Stimulated activated naive CD4-positive, alpha-beta T cell (primary cell): ENCODE measurements around the gene ALPI.

Source experiments
- DNase-seq, 6 experiments: peaks; one replicate each; lab custom pipeline; 2025; lab: John Stamatoyannopoulos, UW

The ALPI gene

GRCh38 chr2:232460171-232460570 lies 4.2 kb downstream of the ALPI start:
- no peak for DNase-seq

DNA sequence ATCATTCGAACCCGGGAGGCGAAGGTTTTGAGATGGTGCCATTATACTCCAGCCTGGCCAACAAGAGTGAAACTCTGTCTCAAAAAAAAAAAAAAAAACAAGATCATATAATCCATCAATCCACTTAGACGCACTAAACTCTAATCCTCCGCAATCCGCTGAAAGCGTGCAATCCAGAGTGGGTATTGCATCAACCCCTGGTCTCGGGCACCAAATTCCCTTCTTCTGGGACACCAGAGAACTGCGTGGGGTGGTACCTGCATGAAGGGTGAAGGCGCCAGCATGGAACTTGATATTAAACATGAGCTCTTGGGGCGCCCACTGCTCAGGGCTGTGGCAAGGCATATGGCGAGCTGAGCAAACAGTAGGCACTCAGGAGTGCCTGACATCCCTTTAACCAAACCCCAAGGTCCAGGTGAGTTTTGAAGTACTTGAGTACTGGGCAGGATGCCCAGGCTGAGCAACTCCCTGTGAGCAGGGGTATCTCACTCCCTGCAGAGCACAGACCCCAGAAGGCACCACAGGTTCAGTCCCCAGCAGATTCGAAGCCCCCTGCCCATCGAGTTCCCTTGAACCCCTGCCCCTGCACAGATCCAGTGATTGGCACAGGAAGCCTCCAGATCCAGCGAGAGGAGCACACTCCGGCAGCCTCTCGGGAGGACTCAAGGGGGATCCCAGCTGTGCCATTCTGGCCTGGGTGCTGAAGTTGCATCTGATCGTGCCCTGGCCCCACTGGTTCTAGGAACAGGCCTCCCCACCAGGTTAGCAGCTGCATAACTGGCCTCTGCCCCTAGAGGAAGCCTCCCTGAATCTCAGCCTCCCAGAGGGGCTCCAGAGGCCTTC lies 8.0 kb downstream of the ALPI start:
- DNase-seq = no peak

GRCh38 chr2:232464544-232464885 lies 8.6 kb downstream of the ALPI start:
- DNase-seq = no peak

GRCh38 chr2:232465061-232465460 lies 9.1 kb downstream of the ALPI start:
- DNase-seq = no peak

GRCh38 chr2:232466221-232466620 lies 10.3 kb downstream of the ALPI start:
- DNase-seq = no peak

GRCh38 chr2:232473467-232473890 lies 17.5 kb downstream of the ALPI start:
- no peak for DNase-seq

DNA sequence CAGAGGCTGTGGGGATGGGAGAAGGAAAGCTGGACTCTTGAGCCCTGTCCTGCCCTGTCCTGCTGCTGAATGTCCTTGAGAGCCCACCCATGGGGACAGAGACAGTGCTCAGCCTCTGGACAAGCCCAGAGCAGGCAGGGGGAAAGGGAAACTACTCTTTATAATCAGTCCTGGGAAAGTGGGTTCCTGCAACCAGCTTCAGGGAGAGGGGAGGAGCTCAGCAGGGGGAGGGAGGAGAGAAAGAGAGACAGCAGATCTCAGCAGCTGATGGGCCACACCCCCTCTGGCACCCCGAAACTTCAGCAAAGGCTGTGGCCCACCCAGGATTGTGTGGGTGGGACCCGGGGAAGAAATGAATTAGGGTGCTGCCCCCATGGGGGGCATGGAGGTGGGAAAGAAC lies 20.1 kb downstream of the ALPI start:
- DNase-seq = no peak

- DNase-seq = no peak
Observed at GRCh38 chr2:232476791-232477190, 20.8 kb downstream of the ALPI start.

DNA sequence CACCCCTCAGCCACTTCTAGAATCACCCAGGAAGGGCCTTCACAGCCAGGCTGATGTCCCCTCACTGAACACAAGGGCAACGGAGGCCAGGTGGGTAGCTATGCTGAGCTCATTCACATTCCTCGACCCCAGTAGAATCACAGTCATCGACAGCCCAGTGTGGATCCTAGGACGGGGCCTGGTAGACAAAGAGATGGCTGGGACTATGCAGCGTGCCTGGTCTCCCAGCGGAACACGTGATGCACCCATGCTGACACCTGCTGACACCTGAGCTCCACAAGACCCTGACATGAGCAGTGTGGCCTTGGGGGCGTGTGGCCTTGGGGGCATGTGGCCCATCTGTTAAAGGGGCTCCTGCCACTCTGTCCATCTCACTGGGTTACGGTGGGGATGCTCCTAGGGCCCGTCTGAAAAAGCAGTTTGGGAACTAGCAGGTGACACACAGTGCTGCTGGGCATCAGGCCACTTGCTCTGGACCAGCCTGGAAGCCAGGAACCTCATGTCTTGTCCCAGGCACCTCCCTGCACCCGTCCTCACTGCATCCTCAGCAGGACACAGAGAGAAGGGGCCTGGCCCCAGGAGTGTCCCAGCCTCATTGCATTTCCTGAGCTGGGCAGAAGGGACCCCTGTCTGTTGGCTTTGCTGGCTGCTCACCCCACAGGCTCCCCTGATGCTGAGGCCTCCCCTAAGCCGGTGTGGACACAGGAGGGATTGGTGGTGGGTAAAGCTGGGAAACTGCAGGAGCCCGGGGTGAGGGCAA lies 22.0 kb downstream of the ALPI start:
- DNase-seq = no peak

DNA sequence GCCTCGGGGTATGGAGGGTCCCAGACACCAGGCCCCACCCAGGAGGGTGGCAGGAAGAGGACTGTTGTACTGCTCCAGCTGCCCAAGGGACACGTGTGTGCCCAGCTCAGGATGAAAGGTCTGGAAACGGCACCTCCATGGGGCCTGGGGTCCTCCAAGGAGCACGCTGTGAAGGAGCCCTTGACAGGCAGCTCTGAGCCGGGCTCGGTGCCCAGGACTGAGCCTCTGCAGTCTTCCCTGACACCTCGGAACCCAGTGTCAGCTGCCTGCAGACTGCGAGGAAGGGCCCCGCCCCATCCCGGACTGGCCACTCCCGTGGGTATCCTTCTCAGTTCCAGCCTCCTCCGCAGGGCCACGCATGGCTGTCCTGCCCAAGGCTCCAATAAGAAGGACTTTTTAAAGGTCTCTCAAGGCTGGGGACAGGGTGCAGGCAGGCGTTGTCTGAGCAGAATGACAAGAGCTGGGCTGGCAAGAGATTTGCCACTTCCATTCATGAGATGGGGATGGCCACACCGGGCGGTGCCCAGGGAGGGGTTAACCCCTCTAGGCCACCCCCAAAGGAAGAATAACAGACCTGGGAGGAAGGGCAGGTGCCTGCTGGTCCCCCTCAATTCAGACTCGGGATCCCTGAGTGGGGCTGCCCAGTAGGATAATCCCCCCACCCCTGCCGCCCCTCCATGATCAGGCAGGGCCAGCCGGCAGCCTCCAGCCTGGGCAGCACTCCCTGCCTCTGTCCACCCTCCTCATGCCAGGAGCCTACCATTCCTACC lies 22.8 kb downstream of the ALPI start:
- no peak for DNase-seq

DNA sequence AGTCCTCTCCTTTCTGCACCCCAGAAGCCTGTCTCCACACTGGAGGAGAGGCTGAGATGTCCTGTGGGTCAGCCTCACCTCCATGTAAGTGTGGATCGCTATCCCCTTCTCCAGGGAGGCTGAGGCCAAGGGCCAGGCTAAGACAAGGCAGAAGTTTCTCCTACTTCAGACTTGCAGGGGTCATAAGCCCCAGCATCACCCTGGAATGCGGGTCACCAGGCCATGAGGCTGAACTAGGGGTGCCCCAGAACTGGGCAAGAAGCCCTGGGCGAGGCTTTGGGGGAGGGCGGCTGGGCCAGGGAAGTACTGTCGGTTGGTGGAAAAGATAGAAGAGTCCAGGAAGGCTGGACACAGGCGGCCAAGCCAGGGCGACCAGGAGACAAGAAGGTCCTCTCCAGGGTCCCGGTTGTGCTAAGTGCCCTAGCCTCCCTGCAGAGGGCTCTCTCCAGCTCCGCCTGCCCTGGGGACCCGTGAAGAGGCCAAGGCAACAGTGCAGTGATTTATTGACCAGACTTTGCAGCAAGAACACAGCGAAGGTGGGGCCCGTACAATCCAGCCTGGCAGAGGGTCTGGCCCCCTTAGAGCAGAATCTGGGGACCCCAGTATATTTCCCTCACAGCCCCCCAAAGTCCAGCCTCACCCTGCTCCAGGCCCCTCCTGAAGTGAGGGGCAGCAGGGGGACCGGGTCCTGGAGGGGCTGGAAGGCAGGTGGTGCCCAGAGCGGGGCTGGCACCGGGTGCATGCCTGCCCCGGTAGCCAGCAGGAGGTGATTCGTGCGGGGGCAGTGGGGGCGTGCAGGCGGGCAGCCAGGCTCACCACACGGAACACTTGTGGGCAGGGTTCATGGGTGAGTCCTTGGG lies 23.6 kb downstream of the ALPI start:
- no peak for DNase-seq

DNA sequence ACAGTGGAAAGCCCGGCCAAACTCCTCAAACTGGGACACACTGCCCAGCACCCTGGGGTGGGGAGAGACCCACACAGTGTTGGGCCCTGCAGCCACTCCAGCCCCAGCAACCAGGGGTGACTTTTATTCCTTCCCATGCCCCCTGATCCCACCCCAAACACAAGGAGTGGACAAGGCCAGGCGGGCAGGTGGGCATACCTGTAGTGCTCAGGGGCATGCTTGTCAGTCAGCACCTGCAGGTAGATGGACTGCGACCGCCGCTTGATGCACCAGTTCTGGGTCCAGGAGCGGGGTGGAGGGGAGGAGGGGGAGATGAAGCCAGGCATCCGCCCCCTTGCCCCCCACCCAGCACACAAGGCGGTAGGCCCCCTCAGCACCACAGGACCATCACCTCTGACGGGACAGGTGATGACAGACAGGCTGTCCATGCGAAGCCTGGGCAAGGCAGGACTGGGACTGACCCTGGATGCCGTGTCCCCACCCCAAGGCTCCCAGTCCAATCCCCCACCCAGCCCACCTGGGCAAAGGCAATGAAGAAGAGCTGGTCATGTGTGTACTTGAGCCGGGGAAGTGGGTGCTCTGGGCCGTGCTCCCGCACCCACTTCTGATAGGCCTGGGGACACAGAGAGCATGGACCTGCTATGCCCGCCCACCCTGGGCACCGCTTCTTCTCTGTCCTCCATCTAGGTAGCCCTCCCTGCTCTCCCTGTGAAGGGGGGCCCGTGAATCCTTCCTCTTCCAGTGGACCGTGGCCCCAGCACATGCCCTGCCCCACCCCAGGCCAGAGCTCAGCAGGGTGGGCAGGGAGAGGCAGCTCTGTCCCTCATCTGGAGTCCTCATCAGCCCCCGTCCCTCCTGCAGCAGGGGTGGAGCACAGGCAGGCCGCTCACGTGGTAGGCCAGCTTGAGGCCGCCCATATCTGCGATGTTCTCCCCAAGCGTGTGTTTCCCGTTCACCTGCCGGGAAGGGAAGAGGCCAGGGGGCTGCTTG lies 24.5 kb downstream of the ALPI start:
- no peak for DNase-seq

- DNase-seq = no peak
Observed at GRCh38 chr2:232481322-232482140, 25.6 kb downstream of the ALPI start.

DNA sequence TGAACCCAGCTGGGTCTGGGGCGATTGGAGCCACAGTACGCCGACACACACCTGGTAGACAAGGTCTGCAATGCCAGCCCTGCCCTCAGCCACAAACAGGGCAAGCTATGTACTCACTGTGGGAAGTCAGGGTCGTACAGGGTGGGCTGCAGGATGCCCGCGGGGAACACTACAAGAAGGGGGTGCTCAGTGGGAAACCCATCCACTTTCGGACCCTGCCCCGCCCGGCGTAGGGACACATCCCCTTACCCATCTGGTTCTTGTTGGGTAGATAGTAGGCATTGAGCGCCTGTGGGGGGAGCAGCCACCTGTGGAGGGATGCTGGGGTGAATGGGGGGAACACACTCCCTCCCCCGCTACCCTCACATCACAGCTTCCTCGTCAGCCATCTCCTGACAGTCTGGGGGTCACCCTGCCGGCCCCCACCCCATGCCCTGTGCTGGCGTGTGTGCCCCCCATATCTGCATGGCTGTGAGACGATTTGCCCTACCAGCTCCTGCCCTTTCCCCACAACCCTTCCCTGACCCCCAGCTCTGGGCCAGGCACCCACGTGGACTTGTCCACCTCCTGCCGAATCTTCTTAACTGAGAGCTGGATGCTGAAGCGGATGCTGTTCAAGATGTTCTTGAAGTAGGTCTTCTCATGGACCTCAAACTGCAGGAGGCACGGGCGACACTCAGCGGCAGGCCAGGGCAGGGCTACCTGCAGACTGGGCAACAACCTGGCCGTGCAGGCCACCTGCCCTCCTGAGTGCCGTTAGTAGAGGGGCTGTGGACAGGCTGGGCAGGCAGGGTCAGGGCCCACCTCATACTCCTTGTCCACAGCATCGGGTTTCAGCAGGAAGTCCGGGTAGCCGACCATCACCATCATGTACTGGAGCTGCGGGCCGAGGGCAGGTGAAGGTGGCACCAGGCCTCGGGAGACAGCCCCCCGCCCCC lies 26.6 kb downstream of the ALPI start:
- DNase-seq = no peak

DNA sequence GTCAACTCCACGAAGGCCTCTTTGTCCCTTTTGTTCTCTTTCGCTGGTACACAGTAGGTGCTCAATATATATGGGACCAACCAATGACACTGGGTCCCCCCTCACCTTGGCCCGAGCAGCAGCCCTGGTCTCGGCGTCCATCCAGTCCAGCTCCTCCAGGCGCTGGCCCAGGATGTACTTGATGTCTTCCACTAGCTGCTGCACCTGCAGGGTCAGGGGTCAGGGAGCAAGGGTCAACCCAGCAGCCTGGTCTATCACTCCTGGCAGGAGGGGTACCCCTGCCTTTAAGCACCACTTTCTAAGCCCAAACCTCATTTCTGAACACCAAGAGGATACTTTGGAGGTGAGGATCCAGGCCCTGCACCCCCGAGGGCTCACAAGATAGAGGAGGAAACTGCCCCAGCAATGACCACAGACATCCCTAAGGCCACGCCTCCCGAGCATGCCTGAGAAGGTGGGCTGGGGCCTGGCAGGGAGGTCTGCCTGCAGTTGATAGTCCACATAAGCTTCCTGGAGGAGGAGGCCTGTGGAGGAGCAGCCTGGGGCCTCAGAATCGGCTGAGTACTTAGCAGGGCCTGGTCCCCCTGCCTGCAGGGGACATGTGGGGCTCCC lies 27.5 kb downstream of the ALPI start:
- DNase-seq = no peak

DNA sequence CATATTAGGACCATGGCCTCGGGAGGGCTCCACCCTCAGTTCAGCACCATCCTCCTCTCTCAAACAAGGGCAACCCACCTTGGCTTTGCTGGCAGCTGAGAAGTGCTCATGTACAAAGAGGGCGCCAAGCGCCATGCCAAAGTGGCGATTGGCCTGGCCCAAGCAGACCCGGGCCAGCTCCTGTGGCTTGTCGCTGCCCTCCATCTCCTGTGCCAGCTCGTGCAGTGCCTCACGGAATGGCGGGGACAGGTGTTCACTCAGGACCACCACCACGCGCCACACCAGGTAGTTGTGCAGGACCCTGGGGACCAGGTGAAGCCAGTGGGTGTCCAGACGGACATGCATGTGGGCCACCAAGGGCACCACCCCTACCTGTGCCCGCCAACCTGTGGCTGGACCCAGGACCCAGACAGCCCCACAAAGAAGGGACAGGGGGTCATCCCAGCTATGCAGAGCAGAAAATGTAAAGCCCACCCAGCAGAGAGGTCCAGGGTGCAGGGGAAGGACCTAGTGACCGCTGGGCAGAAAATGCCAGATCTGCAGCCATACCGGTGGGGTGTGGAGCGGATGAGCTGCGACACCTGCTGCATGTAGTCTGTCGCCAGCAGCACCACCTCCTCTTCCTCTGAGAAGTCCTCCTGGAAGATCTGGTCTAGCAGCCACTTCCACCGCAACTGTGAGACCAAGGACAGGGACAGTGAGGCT lies 28.1 kb downstream of the ALPI start:
- DNase-seq = no peak

DNA sequence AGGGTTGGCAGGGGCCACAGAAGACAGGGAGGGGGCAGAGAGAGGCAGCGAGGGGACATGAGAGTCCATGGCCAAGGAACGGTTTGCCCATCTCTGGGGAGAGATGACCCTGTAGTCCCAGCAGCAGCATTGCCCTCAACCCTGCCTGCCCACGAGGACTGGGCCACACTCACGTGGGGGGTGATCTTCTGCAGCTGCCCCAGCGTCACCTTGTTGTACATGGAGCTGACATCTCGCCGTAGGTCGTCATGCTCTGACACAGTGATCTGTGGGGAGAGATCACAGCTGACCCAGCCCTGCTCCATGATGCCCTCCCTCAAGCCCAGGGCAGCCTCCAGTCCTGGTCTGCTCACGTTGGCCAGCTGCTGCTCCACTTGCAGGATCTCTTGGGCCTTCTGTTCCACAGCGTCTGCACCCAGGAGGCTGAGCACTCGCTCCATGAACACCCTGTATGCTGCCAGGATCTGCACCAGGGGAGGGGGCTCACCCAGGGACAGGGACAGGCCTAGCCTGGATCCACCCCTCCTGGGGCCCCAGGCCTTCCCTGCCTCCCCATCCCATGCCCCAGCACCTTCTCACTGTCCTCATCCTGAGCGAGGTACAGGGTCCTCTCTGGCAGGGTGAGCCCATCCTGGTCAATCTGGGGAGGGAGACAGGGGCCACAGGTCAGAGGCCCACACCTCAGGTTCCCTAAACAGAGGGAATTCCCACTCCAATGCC lies 28.8 kb downstream of the ALPI start:
- no peak for DNase-seq
